Measurements from ENCODE around the gene NRXN3.

The NRXN3 gene

DNA sequence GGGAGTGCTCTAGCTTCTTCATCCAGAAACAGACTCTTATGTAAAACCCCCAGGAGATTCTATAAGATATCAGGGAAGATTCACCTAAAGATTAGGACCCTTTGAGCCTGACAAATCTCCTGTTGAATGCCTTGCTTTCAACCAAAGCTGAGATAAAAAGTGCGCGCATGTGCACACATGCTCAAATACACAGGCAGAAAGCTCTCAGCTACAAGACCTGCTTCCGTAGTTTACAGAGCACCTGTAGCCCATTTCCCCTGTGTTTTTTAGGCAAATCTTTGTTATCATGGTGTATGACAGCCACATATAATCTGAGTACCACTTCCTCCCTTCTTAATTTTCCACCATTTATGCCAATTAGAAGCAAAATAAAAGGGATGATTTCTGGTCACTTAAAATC, 866.9 kb downstream of the NRXN3 start:
- TF ChIP-seq, protein P1, sequence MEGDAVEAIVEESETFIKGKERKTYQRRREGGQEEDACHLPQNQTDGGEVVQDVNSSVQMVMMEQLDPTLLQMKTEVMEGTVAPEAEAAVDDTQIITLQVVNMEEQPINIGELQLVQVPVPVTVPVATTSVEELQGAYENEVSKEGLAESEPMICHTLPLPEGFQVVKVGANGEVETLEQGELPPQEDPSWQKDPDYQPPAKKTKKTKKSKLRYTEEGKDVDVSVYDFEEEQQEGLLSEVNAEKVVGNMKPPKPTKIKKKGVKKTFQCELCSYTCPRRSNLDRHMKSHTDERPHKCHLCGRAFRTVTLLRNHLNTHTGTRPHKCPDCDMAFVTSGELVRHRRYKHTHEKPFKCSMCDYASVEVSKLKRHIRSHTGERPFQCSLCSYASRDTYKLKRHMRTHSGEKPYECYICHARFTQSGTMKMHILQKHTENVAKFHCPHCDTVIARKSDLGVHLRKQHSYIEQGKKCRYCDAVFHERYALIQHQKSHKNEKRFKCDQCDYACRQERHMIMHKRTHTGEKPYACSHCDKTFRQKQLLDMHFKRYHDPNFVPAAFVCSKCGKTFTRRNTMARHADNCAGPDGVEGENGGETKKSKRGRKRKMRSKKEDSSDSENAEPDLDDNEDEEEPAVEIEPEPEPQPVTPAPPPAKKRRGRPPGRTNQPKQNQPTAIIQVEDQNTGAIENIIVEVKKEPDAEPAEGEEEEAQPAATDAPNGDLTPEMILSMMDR (IDR thresholded peaks at IDR 0.05; ENCODE audit: extremely low read depth, insufficient read depth, missing control alignments) = no peak
- no peak for DNase-seq (ENCODE audit: low spot score)
- in situ Hi-C loops (cut with MboI; ENCODE audit: low pct_unique_long_range_greater_than_20kb, low sequenced_read_pairs, unreplicated experiment) = no loop called here

DNA sequence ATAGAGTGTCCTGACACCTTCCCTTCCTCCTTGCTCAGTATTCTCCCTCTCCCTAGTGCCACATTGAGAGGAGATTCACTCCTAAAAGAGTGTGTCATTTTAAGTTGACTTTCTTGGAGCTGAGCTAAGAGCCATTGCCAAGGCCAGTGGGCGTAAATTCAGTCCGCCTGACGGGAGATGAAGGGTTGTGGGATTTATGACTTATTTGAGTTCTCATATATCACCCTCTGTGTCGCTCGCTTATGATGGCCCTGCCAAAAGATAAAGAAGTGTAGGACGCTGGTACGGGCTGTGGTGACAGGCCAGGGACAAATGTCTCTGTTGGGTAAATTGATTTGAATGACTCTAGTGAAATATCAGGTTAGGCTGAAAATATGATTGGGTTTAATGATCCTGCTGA, 867.4 kb downstream of the NRXN3 start:
- TF ChIP-seq, protein P1 (IDR thresholded peaks at IDR 0.05; ENCODE audit: extremely low read depth, insufficient read depth, missing control alignments) = no peak
- in situ Hi-C loops (cut with MboI; ENCODE audit: low pct_unique_long_range_greater_than_20kb, low sequenced_read_pairs, unreplicated experiment) = no loop called here
- no peak for DNase-seq (ENCODE audit: low spot score)

DNA sequence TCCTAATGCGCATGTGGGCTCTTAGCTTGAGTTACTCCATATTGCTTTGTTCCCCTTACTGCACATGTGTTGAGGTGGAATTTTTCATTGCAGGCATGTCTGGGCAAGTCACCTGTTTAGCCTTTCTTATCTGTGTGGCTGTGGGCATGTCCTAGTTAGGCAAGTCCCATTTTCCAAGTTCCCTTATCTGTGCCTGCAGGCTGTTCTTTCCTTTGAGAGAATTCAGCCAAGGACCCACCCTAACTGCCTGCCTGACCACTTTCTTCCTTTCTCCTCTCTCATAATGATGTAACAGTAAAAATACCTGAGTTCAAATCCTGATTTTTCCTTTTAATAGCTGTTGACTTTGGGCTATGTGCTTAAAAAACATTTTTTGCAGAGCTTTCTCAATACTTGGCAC, 870.6 kb downstream of the NRXN3 start:
- DNase-seq (ENCODE audit: low spot score) = no peak
- in situ Hi-C loops (cut with MboI; ENCODE audit: low pct_unique_long_range_greater_than_20kb, low sequenced_read_pairs, unreplicated experiment) = no loop called here
- TF ChIP-seq, protein P1 (IDR thresholded peaks at IDR 0.05; ENCODE audit: extremely low read depth, insufficient read depth, missing control alignments) = no peak

DNA sequence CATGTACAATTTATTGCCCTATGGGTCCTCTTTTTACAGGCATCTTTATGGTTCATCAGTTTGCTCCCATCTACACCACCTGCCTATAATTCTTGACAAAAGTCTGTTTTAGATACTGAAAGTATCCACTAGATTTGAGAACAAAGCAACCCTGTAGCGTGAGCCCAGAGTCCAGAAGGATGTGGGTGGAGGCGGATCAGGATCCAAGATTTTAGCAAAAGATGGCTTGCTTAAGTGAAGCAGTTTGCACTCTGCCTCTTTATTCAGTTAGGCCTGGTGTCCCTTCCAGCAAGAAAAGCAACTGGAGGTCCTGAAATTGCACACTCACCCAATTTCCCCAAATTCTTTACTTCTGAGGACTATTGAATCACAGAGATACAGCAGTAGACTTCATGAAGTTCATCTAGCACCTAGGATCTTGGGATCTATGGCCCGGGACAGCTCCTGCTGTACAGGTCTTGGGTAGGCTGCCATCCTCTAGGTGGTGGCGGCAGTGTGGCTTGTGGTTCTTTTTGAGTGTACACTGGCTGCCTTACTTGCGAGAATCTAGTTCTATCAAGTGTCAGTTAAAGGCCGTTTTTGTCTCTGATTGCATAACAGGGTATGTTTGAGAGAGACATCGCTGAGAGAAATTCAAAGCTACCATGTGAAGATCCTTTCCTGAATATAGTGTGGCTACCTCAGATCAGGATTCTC, 873.2 kb downstream of the NRXN3 start:
- in situ Hi-C loops (cut with MboI; ENCODE audit: low pct_unique_long_range_greater_than_20kb, low sequenced_read_pairs, unreplicated experiment) = no loop called here
- DNase-seq (ENCODE audit: low spot score) = no peak

DNA sequence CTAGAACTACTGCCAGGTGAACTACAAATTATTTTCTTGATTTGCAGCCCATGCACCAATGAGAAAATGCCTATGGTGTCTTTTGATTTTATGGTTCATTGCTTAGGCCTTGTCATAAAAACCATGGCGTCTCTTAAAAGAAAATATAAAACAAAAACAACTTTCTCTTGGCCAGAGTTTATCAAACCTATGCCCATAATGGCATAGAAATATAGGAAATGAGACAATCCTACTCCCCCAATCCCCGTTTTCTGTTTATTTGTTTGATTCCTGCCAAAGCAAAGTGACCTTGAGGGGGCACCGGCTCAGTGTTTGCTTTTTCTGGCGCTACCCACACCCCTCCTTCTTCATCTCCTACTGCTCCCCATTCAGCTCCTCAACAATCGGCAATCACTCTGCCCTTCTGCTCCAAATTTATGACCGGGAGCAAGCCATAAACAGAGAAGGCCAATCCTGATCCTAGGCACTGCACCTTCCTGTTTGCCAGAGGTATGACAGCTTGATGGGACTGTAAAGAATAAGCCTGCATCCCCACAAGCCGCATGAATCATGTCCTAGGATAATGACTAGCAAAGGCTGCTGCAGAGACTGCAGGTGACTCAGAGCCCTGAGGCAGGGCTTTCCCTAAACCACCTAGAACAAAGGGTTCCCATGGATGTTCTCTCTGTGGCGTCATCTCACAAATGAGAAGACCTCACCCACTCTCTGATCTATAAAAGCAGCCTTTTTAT, 874.9 kb downstream of the NRXN3 start:
- no peak for DNase-seq (ENCODE audit: low spot score)
- TF ChIP-seq, protein P1 (IDR thresholded peaks at IDR 0.05; ENCODE audit: extremely low read depth, insufficient read depth, missing control alignments) = no peak
- in situ Hi-C loops (cut with MboI; ENCODE audit: low pct_unique_long_range_greater_than_20kb, low sequenced_read_pairs, unreplicated experiment) = no loop called here

More for the DNA sequence above, 873.2 kb downstream of the NRXN3 start:
- TF ChIP-seq, protein P1 (IDR thresholded peaks at IDR 0.05; ENCODE audit: extremely low read depth, insufficient read depth, missing control alignments) = no peak

DNA sequence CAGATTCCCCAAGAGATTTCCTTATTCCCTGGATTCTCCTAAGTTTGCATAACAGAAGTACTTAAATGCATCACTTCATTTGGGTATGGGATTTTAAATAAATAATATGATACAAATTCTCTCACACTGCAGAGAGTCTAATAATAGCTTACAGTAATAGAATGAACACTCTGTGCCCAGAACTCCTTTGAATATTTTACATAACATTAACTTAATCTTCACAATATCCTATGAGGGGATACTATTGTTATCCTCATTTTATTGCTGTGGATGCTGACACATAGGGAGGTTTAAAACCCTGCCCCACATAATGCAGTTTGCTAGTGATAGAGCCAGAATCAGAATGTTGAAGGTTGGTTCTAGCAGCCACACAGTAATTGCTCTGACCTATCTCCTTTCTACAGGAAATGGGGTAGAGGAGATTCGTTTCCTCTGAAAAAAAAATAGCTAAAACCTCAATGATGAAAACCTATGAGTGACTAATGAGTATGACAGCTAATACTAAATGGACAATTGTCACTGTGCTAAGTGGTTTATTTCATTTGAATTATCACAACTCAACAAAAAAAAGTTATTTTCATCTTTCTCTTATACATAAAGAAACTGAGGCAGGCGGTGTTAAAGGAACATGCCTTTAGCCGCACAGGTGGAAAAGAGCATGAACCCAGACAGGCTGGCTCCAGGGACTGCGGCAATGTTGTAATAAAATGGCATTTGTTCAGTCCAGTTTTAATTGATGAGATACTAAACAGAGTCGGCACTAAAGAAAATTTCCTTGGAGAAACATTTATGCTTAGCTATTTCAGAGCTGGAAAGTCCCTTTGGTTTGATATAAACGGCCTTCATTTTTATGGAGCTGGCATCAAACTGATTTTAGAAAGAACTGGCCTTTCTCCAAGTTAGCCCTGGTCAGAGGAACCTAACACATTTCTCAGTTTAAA, 880.9 kb downstream of the NRXN3 start:
- TF ChIP-seq, protein P1 (IDR thresholded peaks at IDR 0.05; ENCODE audit: extremely low read depth, insufficient read depth, missing control alignments) = no peak
- no peak for DNase-seq (ENCODE audit: low spot score)
- in situ Hi-C loops (cut with MboI; ENCODE audit: low pct_unique_long_range_greater_than_20kb, low sequenced_read_pairs, unreplicated experiment) = no loop called here
